SJCRH30 (cell line): ENCODE results near the gene HDAC3. TPM values are rescaled to one million over a fixed set of nuclear protein-coding genes. Genes with fewer than 3 reads are reported as not detected.

Source experiments
- DNase-seq, 2 experiments: peaks; one replicate each; pipeline ENCODE4 v3.0.0-alpha.2; 2015 to 2020
- H3K27ac ChIP-seq: fragments of 250-450 bp; sonication (Bioruptor Pico); 2 replicates; pipeline ENCODE4 v1.5.1; 2020; ENCODE audit warnings: mild to moderate bottlenecking, moderate library complexity
- H3K27me3 ChIP-seq: fragments of 250-450 bp; sonication (Bioruptor Pico); 2 replicates; pipeline ENCODE4 v1.5.1; 2020; ENCODE audit warnings: mild to moderate bottlenecking, moderate library complexity
- H3K36me3 ChIP-seq: fragments of 250-450 bp; sonication (Bioruptor Pico); 2 replicates; pipeline ENCODE4 v1.5.1; 2020; ENCODE audit warnings: mild to moderate bottlenecking, moderate library complexity
- H3K4me1 ChIP-seq: fragments of 250-450 bp; sonication (Bioruptor Pico); 2 replicates; pipeline ENCODE4 v1.5.1; 2020; ENCODE audit warnings: mild to moderate bottlenecking, moderate library complexity
- H3K4me3 ChIP-seq: fragments of 250-450 bp; sonication (Bioruptor Pico); 2 replicates; pipeline ENCODE4 v1.5.1; 2020; ENCODE audit warnings: mild to moderate bottlenecking, moderate library complexity
- H3K9me3 ChIP-seq: fragments of 250-450 bp; sonication (Bioruptor Pico); replicated peaks from 2 replicates; pipeline ENCODE4 v1.5.1; 2020; ENCODE audit warnings: mild to moderate bottlenecking, moderate library complexity
- total RNA-seq: library from RNA; depleted of rRNA; stranded (reverse); fragments of >200 nt; shearing (Covaris generic); gene quantifications from 2 replicates; pipeline ENCODE4 v1.2.3, GENCODE V29; 2014

The HDAC3 gene
- total RNA-seq, 1 experiment from 2014 or later = 102 TPM

GRCh38 chr5:141609044-141609443 lies 27.6 kb downstream of the HDAC3 start:
- H3K9me3 ChIP-seq = no peaks in the 10 kb centered on the region
- H3K27ac ChIP-seq = no peak overlapping the region
- no peak for DNase-seq
- H3K27me3 ChIP-seq = no peaks in the 10 kb centered on the region
- H3K4me3 ChIP-seq = no peak overlapping the region
- peaks cover 11% of the 10 kb centered on the region; the same call in 1 of the 2 replicates for H3K36me3 ChIP-seq
- no peaks in the 10 kb centered on the region; the same call in 1 of the 2 replicates for H3K4me1 ChIP-seq

GRCh38 chr5:141608557-141608956 lies 28.1 kb downstream of the HDAC3 start:
- no peak for DNase-seq
- peaks cover 11% of the 10 kb centered on the region; the same call in 1 of the 2 replicates for H3K36me3 ChIP-seq

DNA sequence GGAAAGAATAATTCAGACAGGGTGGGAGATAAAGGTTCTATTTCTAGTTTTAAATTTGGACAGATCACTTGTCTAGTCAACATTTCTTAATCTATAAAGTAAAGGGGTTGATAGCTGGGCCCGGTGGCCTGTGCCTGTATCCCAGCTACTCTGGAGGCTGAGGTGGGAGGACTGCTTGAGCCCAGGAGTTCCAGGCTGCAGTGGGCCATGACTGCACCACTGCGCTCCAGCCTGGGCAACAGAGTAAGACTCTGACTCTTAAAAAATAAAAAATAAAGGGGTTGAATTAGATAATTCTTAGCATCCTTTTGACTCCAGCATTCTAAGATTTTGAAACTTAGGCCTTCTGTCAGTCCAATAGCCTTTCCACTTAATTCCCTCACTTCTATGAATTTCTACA lies 28.6 kb downstream of the HDAC3 start:
- Histone ChIP-seq H3K27me3 (no peaks in the 10 kb centered on the region), H3K4me3 (no peak overlapping the region)
- no peak for DNase-seq

More at GRCh38 chr5:141608557-141608956, 28.1 kb downstream of the HDAC3 start:
- H3K9me3 ChIP-seq = no peaks in the 10 kb centered on the region
- no peak overlapping the region for H3K27ac ChIP-seq
- no peak overlapping the region for H3K4me3 ChIP-seq
- H3K27me3 ChIP-seq = no peaks in the 10 kb centered on the region
- no peaks in the 10 kb centered on the region; the same call in 1 of the 2 replicates for H3K4me1 ChIP-seq

GRCh38 chr5:141605523-141606277 lies 30.9 kb downstream of the HDAC3 start:
- Histone ChIP-seq H3K4me3 (no peak overlapping the region), H3K4me1 (no peaks in the 10 kb centered on the region; the same call in 1 of the 2 replicates), H3K27ac (no peak overlapping the region), H3K36me3 (0 out of 2 replicates have a peak, but pooled peaks cover 2% of the 10 kb centered on the region), H3K27me3 (no peaks in the 10 kb centered on the region), H3K9me3 (no peaks in the 10 kb centered on the region)
- no peak for DNase-seq

More for the DNA sequence above, 28.6 kb downstream of the HDAC3 start:
- H3K27ac ChIP-seq = no peak overlapping the region
- H3K36me3 ChIP-seq = peaks cover 11% of the 10 kb centered on the region; the same call in 1 of the 2 replicates
- H3K9me3 ChIP-seq = no peaks in the 10 kb centered on the region
- no peaks in the 10 kb centered on the region; the same call in 1 of the 2 replicates for H3K4me1 ChIP-seq

DNA sequence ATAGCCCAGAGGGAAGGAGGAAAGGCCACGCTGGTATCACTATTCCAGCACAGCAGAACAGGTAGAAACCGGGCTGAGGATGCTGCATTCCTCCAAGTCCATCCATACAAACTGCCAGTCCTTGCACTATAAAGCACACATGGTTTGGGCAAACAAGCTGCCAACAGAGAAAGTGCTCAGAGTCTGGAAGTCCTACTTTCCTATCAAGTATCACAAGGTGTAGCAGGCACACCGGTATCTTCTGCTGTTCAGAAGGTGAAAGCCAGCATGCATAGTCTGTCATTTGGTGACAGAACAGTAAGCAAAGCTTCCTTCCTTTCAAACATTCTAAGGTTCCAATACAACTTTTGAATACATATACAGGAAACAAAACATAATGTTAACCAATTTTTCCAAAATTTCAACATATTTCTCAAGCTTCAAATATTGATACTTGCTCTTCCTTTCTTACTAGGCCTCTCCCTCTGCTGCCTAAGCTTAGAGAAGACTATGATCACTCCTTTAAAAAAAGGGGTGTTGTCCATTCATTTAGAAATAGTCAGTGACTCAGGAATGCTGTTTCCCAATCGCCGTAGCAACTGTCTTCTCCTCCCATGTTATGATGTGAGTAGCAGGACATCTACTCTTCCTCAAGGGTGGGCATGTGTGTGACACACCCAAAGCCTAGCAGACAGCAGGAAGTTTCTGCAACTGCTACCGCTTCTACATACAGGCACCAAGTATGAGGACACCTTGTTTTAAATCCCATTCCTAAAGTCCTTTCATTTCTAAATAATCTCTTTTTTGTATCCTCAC lies 32.5 kb downstream of the HDAC3 start:
- no peaks in the 10 kb centered on the region for H3K36me3 ChIP-seq
- H3K27ac ChIP-seq = no peak overlapping the region
- H3K4me3 ChIP-seq = no peak overlapping the region
- H3K4me1 ChIP-seq = no peaks in the 10 kb centered on the region; the same call in 1 of the 2 replicates
- H3K27me3 ChIP-seq = no peaks in the 10 kb centered on the region
- DNase-seq = peak; percentile 22 to 28
- H3K9me3 ChIP-seq = no peaks in the 10 kb centered on the region

DNA sequence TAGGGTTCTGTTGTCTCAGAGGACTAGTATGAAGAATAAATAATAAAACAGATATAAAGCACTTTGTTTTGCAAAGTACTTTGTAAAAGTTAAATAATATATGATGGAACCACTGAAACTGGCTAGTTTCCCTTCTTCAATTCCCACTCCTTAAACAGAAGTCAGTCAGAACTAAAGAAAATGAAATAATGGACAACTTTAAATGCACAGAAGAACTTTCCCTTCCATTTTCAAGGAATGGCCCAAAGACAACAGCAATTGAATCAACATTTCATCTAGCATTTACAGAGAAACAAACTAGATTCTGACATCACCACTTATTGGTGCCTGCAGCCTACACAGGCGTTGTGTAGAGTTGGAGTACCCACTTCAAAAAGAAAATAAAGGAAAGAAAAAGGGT lies 34.0 kb downstream of the HDAC3 start:
- H3K4me3 ChIP-seq = no peak overlapping the region
- no peak overlapping the region for H3K27ac ChIP-seq
- no peak for DNase-seq
- H3K27me3 ChIP-seq = no peaks in the 10 kb centered on the region
- H3K4me1 ChIP-seq = no peaks in the 10 kb centered on the region; the same call in 1 of the 2 replicates
- no peaks in the 10 kb centered on the region for H3K9me3 ChIP-seq
- no peaks in the 10 kb centered on the region for H3K36me3 ChIP-seq

DNA sequence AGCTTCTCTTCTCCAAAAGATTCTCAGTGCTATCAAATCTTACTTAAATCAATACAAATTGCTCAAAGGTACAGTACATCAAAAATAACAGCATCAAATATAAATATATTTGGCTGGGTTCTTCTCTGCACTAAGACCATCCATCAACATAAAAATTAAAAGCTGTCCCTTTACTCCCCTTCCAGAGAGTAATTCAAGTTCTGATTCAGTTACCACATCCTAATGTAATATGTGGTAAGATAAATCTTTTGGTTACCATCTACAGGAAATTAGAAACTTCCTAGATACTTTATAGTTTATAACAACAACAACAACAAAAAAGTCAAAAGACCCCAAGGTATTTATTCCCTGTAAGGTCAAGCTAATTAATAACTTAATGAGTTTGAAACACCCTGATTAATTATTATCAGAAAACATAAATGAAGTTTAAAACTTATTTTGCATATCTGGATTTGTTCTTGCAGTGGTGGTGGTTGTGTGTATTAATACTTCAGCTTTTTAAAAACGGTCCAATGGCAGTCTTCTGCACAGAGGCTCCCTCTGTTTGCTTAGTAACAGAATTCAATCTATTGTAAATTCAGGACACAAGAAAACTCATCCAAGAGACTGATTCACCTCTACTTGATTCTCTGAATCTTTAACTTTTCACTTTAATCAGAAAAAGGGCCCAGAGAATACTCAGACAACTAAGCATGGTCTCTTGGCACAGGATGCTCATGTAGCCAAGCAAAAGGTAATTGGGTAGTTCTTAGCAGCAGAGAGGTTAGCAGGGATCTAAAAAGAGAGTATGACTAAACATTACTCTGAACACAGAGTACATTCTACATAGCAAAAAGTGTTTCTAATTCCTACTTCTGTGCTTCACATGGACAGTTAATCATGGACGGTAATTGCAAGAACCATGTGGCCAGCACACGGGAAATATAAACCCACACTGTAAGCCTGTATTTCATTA lies 38.0 kb downstream of the HDAC3 start:
- Histone ChIP-seq H3K4me1 (no peaks in the 10 kb centered on the region), H3K9me3 (no peaks in the 10 kb centered on the region), H3K27me3 (no peaks in the 10 kb centered on the region), H3K27ac (no peak overlapping the region), H3K4me3 (no peak overlapping the region), H3K36me3 (peaks cover 4% of the 10 kb centered on the region; the same call in 1 of the 2 replicates)
- DNase-seq = no peak

- Histone ChIP-seq H3K4me3 (no peak overlapping the region), H3K27me3 (no peaks in the 10 kb centered on the region)
Measured at GRCh38 chr5:141597814-141598213, 38.8 kb downstream of the HDAC3 start.

GRCh38 chr5:141597394-141597793 lies 39.3 kb downstream of the HDAC3 start:
- Histone ChIP-seq H3K4me3 (no peak overlapping the region), H3K36me3 (peaks cover 5% of the 10 kb centered on the region), H3K27me3 (no peaks in the 10 kb centered on the region), H3K27ac (no peak overlapping the region), H3K4me1 (no peaks in the 10 kb centered on the region), H3K9me3 (no peaks in the 10 kb centered on the region)
- no peak for DNase-seq

More at GRCh38 chr5:141597814-141598213, 38.8 kb downstream of the HDAC3 start:
- H3K9me3 ChIP-seq = no peaks in the 10 kb centered on the region
- H3K36me3 ChIP-seq = peaks cover 4% of the 10 kb centered on the region; the same call in 1 of the 2 replicates
- H3K27ac ChIP-seq = no peak overlapping the region
- H3K4me1 ChIP-seq = no peaks in the 10 kb centered on the region
- no peak for DNase-seq

DNA sequence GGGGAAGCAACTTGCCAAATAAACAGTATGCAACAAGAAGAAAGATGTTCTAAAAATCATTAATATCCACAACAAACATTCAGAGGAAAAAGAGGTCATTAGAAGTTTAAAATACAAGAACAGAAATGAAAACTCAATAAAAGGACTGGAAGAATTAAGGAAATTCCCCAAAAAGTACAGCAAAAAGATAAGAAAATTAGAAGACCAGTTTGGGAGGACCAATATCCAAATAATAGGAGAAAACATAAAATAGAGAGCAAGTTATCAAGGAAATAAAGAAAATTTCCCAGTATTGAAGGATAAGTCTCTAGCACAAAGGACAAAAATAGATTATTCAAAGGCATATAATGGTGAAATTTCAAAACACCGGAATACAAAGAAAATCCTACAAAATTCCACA lies 39.8 kb downstream of the HDAC3 start:
- Histone ChIP-seq H3K27ac (no peak overlapping the region), H3K4me1 (no peaks in the 10 kb centered on the region), H3K9me3 (no peaks in the 10 kb centered on the region), H3K36me3 (peaks cover 8% of the 10 kb centered on the region), H3K4me3 (no peak overlapping the region), H3K27me3 (no peaks in the 10 kb centered on the region)
- DNase-seq = no peak

DNA sequence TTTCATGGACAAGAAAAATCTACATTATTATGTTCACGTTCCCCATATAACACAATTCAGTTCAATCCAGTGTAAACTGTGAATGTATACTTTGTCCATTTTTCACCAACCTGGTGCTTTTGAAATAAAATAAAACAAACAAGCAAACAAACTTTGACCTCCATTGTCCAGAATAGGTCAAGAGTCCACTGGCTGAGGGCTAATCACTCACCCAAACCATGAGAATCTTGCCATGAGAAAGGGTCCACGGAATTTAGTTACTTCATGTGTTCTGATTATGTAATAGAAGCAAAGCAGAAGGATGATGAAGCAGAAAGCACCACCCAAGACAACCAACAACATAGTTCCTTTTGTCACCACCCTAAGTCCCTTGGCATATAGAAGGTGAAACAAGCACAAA lies 46.5 kb downstream of the HDAC3 start:
- Histone ChIP-seq H3K36me3 (peaks cover 28% of the 10 kb centered on the region), H3K9me3 (no peaks in the 10 kb centered on the region), H3K27me3 (no peaks in the 10 kb centered on the region), H3K4me1 (no peaks in the 10 kb centered on the region), H3K27ac (no peak overlapping the region), H3K4me3 (no peak overlapping the region)
- DNase-seq = no peak

DNA sequence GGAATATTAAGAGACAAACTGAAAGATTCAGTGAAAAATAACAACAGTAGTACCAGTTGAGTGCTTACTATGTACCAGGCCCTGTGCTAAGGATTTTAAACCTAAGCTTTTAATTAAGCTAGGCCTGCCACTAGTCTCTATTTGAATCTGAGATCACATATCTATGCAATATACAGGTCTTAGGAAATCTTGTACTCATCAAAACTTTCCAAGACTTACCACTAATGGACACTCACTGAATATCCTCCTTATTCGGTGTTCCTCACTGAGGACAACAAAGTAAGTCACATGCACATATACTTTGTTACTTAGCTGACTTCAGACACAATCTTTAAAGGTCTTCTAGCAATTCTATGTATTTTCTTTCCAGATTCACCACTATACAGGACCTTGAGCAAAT lies 50.4 kb downstream of the HDAC3 start:
- H3K4me1 ChIP-seq = no peaks in the 10 kb centered on the region
- no peaks in the 10 kb centered on the region for H3K9me3 ChIP-seq
- H3K4me3 ChIP-seq = no peak overlapping the region
- H3K36me3 ChIP-seq = peaks cover 49% of the 10 kb centered on the region
- H3K27me3 ChIP-seq = no peaks in the 10 kb centered on the region
- no peak overlapping the region for H3K27ac ChIP-seq
- DNase-seq = no peak

DNA sequence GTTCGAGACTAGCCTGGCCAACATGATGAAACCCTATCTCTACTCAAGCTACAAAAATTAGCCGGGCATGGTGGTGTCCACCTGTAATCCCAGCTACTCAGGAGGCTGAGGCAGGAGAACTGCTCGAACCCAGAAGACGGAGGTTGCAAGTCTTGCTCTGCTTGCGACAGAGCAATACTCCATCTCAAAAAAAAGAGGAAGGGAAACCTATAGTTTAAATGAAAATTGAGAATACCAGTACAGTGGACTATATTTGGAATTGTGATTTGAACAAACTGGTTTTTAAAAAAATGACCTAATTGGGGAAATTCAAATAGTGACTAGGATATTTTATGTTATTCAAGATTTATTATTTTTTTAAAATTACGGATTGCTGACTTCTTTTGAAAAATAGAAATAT lies 51.1 kb downstream of the HDAC3 start:
- no peak overlapping the region for H3K27ac ChIP-seq
- no peaks in the 10 kb centered on the region for H3K9me3 ChIP-seq
- H3K36me3 ChIP-seq = peaks cover 54% of the 10 kb centered on the region
- no peaks in the 10 kb centered on the region for H3K4me1 ChIP-seq
- H3K4me3 ChIP-seq = no peak overlapping the region
- H3K27me3 ChIP-seq = no peaks in the 10 kb centered on the region
- DNase-seq = no peak

DNA sequence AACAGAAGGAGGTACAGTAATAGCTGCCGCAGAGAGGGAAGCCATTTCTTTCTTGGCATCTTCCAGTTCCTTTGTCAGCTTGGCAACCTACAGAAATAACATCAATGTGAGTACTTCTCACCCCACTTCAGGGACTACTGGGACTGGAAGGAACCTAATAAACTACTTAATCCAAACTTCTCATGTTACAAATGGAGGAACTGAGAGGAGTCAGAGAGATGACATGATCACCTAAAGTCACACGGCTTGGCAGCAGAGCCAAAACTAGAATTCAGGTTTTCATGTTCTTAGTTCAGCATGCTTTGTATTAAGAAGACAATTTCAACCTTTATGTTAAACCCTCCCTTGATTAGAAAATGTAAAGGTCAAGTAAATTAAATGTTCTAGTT lies 62.5 kb downstream of the HDAC3 start:
- H3K4me1 ChIP-seq = no peaks in the 10 kb centered on the region
- H3K27me3 ChIP-seq = no peaks in the 10 kb centered on the region
- H3K9me3 ChIP-seq = no peaks in the 10 kb centered on the region
- no peak overlapping the region for H3K27ac ChIP-seq
- H3K4me3 ChIP-seq = no peak overlapping the region
- H3K36me3 ChIP-seq = peaks cover 59% of the 10 kb centered on the region
- DNase-seq = no peak
